ENCODE results near the gene DAGLA.

DAGLA gene

DNA sequence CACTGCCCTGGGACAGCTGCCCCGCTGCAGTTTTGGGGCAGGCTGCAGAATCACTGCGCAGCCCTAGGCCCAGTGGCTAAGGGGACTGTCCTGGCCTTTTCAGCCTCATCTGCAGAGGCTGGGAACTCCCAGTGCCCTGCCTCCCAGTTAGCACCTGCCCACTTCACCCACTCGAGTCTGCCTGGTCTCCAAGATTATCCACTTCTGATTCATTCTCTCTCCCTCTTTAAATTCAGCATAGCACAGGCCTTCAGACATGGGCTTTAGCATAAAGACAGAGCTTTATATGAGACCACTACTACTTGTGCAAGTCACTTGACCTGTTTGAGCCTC lies 8.9 kb downstream of the DAGLA start:
- H3K9me3 ChIP-seq (ENCODE audit: insufficient read depth, low read length): no peaks in the 10 kb centered on the region
- H3K27me3 ChIP-seq (ENCODE audit: low read length): no peaks in the 10 kb centered on the region
- H3F3A ChIP-seq (ENCODE audit: insufficient read depth): no peaks in the 10 kb centered on the region
- no peak overlapping the region for H3K27ac ChIP-seq (ENCODE audit: low read depth, low read length)
- no peaks in the 10 kb centered on the region for H3K9me2 ChIP-seq (replicated peaks; ENCODE audit: insufficient read depth, low read length)
- no peak overlapping the region for H2AFZ ChIP-seq (ENCODE audit: low read depth, low read length, severe bottlenecking)
- no peak overlapping the region for H3K4me2 ChIP-seq (ENCODE audit: low read depth, low read length, poor library complexity, severe bottlenecking)
- TF ChIP-seq, protein P1, sequence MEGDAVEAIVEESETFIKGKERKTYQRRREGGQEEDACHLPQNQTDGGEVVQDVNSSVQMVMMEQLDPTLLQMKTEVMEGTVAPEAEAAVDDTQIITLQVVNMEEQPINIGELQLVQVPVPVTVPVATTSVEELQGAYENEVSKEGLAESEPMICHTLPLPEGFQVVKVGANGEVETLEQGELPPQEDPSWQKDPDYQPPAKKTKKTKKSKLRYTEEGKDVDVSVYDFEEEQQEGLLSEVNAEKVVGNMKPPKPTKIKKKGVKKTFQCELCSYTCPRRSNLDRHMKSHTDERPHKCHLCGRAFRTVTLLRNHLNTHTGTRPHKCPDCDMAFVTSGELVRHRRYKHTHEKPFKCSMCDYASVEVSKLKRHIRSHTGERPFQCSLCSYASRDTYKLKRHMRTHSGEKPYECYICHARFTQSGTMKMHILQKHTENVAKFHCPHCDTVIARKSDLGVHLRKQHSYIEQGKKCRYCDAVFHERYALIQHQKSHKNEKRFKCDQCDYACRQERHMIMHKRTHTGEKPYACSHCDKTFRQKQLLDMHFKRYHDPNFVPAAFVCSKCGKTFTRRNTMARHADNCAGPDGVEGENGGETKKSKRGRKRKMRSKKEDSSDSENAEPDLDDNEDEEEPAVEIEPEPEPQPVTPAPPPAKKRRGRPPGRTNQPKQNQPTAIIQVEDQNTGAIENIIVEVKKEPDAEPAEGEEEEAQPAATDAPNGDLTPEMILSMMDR (IDR thresholded peaks at IDR 0.05; ENCODE audit: insufficient read depth, low read length, poor library complexity, severe bottlenecking): no peak
- TF ChIP-seq EZH2phosphoT487 (conservative IDR thresholded peaks at IDR 0.05; ENCODE audit: low read length): no peak
- no peaks in the 10 kb centered on the region for H4K20me1 ChIP-seq (ENCODE audit: low read depth, low read length)
- no peaks in the 10 kb centered on the region for H3K36me3 ChIP-seq (ENCODE audit: low read length)
- no peak overlapping the region for H3K4me3 ChIP-seq (ENCODE audit: insufficient read depth, low read length, poor library complexity, severe bottlenecking)
- H3K79me2 ChIP-seq (ENCODE audit: insufficient read depth, low read length): no peaks in the 10 kb centered on the region
- no peak overlapping the region for H3K9ac ChIP-seq (ENCODE audit: low read length)

DNA sequence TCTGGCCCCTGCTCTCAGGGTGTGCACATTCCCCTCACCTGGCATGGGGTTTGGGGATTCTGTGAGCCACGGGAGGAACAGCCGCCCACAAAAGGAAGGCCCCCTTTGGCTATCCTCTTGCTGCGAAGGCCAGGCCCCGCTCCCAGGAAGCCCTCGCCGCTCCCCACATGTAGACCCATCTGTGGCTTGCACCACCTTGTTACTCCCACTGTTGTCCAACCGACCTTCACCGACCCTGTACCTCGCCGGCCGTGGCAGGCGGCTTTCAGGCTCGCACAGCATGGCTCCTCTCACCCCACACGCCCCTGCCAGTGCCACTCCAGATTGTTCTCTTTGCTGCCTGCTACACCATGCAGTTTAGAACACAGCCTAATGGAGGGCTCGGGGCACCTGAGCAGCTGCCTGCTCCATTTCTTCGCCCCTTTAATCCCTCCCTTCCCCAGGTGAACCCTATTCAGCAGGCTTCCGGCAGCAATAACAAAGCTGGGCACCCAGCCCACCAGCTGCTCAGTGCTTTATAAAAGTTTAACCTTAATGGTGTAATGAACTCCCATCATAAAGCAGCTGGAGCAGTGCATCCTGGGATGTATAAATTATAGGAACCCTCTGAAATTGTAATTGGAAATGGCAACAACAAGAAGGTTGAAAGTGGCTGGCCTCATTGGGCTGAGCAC lies 10.7 kb downstream of the DAGLA start:
- TF ChIP-seq, protein P1 (IDR thresholded peaks at IDR 0.05; ENCODE audit: insufficient read depth, low read length, poor library complexity, severe bottlenecking): no peak
- no peak for TF ChIP-seq EZH2phosphoT487 (conservative IDR thresholded peaks at IDR 0.05; ENCODE audit: low read length)
- H4K20me1 ChIP-seq (ENCODE audit: low read depth, low read length): no peaks in the 10 kb centered on the region
- no peaks in the 10 kb centered on the region for H3K27me3 ChIP-seq (ENCODE audit: low read length)

DNA sequence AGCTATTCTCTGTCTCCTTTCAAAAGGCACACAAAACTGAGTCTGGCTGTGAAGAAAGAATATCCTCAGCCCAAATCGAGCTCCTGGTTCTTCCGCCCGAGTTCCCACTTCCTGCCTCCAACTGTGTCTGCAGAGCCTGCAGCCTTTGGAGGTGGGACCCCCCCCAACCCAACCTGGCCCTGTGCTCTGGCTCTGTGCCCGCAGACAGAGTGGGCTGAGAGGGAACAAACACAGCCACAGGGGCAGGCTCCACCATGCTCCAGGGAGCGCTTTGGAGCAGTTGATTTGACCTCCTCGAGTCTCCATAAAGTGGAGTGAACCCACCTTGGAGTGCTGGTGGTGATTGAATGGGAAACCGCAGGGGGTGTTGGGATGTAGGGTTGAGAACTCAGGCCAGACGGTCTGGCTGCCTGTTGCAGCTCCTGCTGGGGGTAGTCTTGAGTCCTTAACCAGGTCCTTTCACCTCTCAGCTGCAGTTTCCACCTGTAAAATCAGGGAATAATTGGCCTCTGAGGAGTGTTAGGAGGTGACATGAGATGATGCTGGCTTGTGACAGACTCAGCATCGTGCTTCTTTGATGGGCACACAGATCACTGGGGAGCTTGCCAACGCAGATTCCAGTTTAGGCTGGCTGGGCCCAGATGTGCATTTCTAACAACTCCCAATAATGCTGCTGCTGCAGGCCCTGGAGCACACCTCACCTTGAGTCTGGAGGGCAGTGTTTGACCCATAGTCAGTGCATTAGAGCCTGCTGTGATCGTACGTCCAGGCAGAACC lies 11.4 kb downstream of the DAGLA start:
- H3K9me2 ChIP-seq (replicated peaks; ENCODE audit: insufficient read depth, low read length): no peaks in the 10 kb centered on the region
- no peak overlapping the region for H3K4me3 ChIP-seq (ENCODE audit: insufficient read depth, low read length, poor library complexity, severe bottlenecking)
- H3K79me2 ChIP-seq (ENCODE audit: insufficient read depth, low read length): no peaks in the 10 kb centered on the region
- no peaks in the 10 kb centered on the region for H4K20me1 ChIP-seq (ENCODE audit: low read depth, low read length)
- no peak overlapping the region for H3K4me2 ChIP-seq (ENCODE audit: low read depth, low read length, poor library complexity, severe bottlenecking)
- no peak for TF ChIP-seq EZH2phosphoT487 (conservative IDR thresholded peaks at IDR 0.05; ENCODE audit: low read length)
- TF ChIP-seq, protein P1 (IDR thresholded peaks at IDR 0.05; ENCODE audit: insufficient read depth, low read length, poor library complexity, severe bottlenecking): no peak
- H3F3A ChIP-seq (ENCODE audit: insufficient read depth): no peaks in the 10 kb centered on the region
- H2AFZ ChIP-seq (ENCODE audit: low read depth, low read length, severe bottlenecking): no peak overlapping the region
- no peaks in the 10 kb centered on the region for H3K9me3 ChIP-seq (ENCODE audit: insufficient read depth, low read length)
- no peaks in the 10 kb centered on the region for H3K36me3 ChIP-seq (ENCODE audit: low read length)
- H3K27ac ChIP-seq (ENCODE audit: low read depth, low read length): no peak overlapping the region
- H3K27me3 ChIP-seq (ENCODE audit: low read length): no peaks in the 10 kb centered on the region
- no peak overlapping the region for H3K9ac ChIP-seq (ENCODE audit: low read length)

More for the DNA sequence above, 10.7 kb downstream of the DAGLA start:
- Histone ChIP-seq H3K27ac (ENCODE audit: low read depth, low read length) (no peak overlapping the region), H3F3A (ENCODE audit: insufficient read depth) (no peaks in the 10 kb centered on the region), H3K9me2 (replicated peaks; ENCODE audit: insufficient read depth, low read length) (no peaks in the 10 kb centered on the region), H3K36me3 (ENCODE audit: low read length) (no peaks in the 10 kb centered on the region), H3K9ac (ENCODE audit: low read length) (no peak overlapping the region), H3K4me3 (ENCODE audit: insufficient read depth, low read length, poor library complexity, severe bottlenecking) (no peak overlapping the region), H2AFZ (ENCODE audit: low read depth, low read length, severe bottlenecking) (no peak overlapping the region), H3K9me3 (ENCODE audit: insufficient read depth, low read length) (no peaks in the 10 kb centered on the region), H3K4me2 (ENCODE audit: low read depth, low read length, poor library complexity, severe bottlenecking) (no peak overlapping the region), H3K79me2 (ENCODE audit: insufficient read depth, low read length) (no peaks in the 10 kb centered on the region)

All from SU-DHL-6 (cell line).